CD4-positive, alpha-beta T cell treated with Interleukin-6 for 4 hours (primary cell): Measurements from ENCODE around the gene FAM107A.

Experiments used
- DNase-seq: peaks from one replicate; pipeline ENCODE4 v3.0.0-alpha.2; 2020; ENCODE audit warnings: mixed read lengths

FAM107A gene

GRCh38 chr3:58566398-58567250, 10.6 kb downstream of the FAM107A start:
- DNase-seq = no peak

DNA sequence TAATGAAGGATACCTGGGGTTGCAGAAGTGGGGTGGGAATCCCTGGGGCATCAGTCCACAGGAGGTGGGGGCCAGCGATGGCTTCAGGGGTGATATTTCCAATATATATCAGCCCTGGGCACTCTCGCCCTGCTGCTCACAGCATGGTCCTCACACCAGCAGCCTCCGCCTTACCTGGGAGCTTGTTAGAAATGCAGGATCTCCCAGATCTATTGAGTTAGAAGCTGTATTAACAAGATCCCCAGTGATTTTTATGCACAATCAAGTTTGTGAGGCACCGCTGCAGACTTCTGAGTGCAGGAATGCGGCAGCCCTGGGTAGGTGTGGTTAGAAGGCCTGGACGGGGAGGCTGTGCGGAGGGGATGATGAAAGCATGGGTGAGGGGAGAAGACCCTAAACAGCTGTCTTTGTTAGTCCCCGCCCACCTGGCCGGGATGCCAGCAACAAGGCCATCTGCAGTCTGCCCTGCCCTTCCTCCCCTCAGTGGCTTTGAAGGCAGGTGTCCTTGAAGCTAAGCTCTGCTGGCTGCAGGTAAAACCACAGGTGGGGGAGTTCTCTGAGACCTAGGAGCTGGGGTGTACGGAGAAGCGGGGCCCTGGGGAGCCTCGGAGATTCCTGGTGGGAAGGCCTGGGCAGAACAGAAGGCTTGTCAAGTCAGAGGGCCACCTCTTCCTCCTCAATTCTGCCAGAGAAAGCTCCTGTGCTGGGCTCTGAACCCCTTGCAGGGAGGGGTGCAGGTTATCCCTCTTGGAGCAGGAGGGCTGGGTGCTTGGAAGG, 11.4 kb downstream of the FAM107A start:
- no peak for DNase-seq

- DNase-seq = no peak
Observed at GRCh38 chr3:58564456-58565160, 12.6 kb downstream of the FAM107A start.

GRCh38 chr3:58564054-58564453, 13.1 kb downstream of the FAM107A start:
- no peak for DNase-seq

GRCh38 chr3:58563386-58564035, 13.7 kb downstream of the FAM107A start:
- no peak for DNase-seq

DNA sequence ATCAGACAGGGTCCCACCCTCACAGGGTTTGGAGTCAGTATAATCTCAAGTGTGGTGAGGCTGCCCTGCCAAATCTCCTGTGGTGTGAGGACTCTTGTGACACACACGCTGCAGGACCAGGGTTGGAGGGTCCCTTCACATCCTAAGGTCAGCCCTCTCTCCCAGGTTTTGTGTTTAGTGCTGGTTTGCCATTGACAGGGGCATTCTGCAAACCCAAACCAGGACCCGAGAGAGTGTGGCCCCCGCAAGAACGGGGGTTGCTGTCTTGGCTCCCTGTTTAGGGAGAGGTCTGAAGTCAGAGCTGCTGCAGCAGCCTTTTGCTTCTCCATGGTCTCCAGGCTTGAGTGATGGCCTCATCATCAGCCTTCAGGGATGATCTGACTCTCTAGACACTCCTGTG, 14.7 kb downstream of the FAM107A start:
- no peak for DNase-seq

GRCh38 chr3:58560771-58561311, 16.4 kb downstream of the FAM107A start:
- DNase-seq = no peak

- DNase-seq = no peak
Observed at GRCh38 chr3:58559586-58559985, 17.6 kb downstream of the FAM107A start.

DNA sequence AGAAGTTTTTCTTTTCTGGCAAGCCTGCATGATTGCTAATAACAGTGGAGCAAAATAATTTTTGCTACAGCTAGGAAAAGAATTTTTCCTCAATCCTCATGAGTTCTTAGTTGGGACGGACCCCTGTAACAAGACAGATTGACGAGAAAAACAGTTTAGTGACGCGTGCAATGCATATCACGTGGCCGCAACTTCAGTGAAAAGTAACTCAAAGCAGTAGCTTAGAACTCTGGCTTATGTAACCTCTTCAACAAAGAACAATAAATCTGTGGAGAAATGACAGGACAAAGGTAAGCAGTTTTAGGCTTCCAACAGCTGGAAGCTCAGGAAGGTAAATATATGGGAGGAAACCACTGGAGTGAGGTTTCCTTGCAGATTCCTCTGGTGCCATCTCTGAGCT, 19.7 kb downstream of the FAM107A start:
- DNase-seq = no peak

- DNase-seq = no peak
Observed at GRCh38 chr3:58556761-58557221, 20.4 kb downstream of the FAM107A start.

DNA sequence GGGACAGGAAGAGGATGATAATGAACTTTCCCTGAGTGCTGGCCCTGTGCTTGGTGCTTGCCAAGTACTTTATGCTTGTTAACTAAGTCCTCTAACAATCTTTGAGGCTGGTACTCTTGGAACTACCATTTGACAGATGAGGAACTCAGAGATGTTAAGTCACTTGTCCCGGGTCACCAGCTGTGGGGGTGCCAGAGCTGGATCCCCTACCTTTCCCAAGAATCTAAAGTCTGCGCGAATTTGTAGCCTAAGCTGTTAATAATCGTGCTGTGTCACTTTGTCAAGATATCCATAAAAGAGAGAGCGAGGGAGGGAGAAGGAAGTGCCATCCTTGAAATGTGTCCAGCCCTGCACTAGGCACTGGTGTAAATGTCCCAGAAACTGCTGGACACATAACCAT, 21.2 kb downstream of the FAM107A start:
- no peak for DNase-seq

GRCh38 chr3:58555203-58555602, 22.0 kb downstream of the FAM107A start:
- no peak for DNase-seq

DNA sequence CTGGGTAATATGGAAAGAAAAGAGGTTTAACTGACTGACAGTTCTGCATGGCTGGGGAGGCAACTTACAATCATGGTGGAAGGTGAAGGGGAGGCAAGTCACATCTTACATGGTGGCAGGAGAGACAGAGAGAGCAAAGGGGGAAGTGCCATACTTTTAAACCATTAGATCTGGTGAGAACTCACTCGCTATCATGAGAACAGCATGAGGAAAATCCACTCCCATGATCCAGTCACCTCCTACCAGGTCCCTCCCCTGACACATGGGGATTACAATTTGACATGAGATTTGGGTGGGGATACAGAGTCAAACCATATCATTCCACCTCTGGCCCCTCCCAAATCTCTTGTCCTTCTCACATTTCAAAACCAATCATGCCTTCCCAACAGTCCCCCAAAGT, 24.2 kb downstream of the FAM107A start:
- DNase-seq = no peak

DNA sequence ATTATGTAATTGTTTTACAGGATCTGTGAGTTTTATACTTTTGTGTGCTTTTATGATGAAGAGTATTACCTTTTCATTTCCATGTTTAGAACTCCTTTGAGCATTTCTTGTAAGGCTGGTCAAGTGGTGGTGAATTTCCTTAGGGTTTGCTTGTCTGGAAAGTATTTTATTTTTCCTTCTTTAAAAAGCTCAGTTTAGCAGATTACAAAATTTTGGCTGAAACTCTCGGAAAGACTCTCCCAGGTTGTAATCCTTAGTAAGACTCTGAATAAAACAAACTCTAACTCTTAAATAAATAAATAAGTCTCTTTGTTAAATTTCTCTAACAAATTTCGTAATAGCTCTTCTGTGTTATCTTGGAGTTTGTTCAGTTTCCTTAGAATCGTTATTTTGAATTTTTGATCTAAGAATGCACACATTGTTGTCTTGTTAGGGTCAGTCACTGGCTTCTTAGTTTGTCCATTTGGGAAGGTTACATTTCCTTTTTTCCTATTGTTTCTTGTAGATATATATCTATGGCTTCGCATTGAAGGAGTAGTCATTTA, 25.5 kb downstream of the FAM107A start:
- no peak for DNase-seq

DNA sequence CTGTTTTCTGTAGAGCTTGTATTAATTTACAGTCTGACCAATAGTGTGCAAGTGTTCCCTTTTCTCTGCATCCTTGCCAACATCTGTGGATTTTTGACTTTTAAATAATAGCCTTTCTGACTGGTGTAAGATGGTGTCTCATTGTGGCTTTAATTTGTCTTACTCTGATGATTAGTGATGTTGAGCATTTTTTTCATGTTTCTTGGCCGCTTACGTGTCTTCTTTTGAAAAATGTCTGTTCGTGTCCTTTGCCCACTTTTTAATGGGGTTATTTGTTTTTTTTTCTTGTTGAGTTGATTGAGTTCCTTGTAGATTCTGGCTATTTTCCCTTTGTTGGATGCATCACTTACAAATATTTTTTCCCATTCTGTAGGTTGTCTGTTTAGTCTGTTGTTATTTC, 32.6 kb downstream of the FAM107A start:
- DNase-seq = no peak

- DNase-seq = no peak
Observed at GRCh38 chr3:58540176-58540858, 36.9 kb downstream of the FAM107A start.

DNA sequence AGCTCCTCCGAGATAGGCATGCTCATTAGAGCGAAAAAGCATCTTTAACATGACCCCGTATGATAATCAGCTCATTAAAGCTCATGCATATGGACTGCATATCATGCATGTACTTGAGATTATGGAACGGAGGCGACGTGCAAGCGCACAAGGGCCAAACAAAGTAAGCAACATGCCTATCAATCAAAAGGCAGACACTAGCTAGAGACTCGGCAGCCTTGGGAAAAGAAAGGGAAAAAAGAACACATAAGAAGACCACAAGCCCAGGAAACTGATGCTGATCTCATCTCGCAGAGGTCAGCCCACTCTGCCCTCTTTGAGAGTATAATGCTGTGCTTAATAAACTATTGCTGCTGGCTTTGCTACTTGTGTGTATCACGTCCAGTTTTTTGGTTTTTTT, 37.6 kb downstream of the FAM107A start:
- no peak for DNase-seq

GRCh38 chr3:58537412-58538301, 39.5 kb downstream of the FAM107A start:
- DNase-seq = no peak

DNA sequence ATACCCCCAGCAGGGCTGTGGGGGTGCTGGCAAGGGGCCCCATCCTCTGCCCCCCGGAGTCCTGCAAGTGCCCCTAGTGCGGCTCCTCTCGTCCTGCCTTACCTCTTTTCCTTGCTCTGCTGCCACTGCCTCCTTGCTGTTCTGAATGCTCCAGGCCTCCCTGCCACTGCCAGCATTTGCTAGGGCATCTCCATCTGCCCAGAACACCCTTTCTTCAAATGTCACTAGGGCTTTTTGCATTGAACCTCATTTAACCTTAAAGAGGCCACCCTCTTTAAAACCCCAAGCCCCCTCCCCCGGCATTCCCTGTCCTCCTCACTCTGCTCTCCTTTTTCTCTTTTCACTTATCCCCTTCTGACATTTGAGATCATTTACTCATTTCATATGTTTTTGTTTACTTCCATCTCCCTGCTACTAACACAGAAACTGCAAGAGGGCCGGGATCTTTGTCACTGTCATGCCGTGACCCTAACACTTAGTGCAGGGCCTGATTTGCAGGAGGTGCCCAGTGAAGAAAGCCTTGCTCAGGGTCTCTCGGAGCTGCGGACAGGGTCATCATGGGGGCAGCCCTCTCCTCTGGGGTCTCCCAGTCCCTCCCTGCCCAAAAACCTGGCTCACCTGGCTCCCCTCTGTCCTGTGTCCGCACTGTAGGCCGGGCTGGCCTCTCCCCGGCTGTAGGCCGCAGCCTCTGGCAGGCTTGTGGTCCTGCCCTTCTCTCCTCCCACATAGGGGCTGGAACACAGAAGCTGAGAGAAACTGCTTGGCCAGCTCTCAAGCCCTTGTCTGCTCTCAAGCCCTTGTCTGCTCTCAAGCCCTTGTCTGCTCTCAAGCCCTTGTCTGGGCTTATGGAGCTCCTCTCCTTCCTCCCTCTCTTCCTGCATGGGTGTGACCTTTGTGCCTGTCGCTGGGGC, 40.4 kb downstream of the FAM107A start, which contains the start of gene ACOX2:
Gene ACOX2, minus strand, starts transcription at position 690 of the 911 bp plus-strand sequence. CDS start 2,084 bp downstream, outside the sequence.
- DNase-seq = no peak
